Measurements from ENCODE around the gene PSD. TPM values are rescaled to one million over a fixed set of nuclear protein-coding genes. Genes with fewer than 3 reads are reported as not detected.

PSD gene
- total and polyA plus RNA-seq, 2 donors (not counting 3 experiments of a cell fraction or from before 2014, with no cell fraction given), result 0.10 to 0.40 TPM

GRCh38 chr10:102422545-102423129 is 4.1 kb upstream of the PSD start:
- ChIA-PET POLR2A (interaction anchor here (0.6 to 0.9 kb wide), 3 partner anchors 80 to 253 kb away, joined by 3 to 4 read pairs (median 3); partner anchors contain the start of gene ACTR1A), CTCF (interaction anchor here (0.6 to 6.5 kb wide), 19 partner anchors 8 to 253 kb away, joined by 3 to 74 read pairs (median 7); partner anchors contain the start of genes C10orf95, CUEDC2, ELOVL3 and NFKB2)
- H3K79me2 ChIP-seq (ENCODE audit: control insufficient read depth, insufficient read depth, low read length), result no peaks in the 10 kb centered on the region
- intact Hi-C loops (cut with micrococcal nuclease) (loop anchor here (1.0 to 5.0 kb wide), 8 partner anchors 10 to 253 kb away; partner anchors contain the start of genes ACTR1A, CUEDC2 and SUFU), dilution Hi-C loops (cut with MboI; ENCODE audit: extremely low pct_ligation_motif_present, low sequenced_read_pairs) (no loop called here)
- peak overlapping the region; percentile 67 for H3K4me2 ChIP-seq (ENCODE audit: insufficient read depth, low read length)
- H3K27ac ChIP-seq (ENCODE audit: insufficient read depth, low read depth, low read length), result no peak overlapping the region
- peak overlapping the region in 2 of 3 experiments; percentile 70 to 73 for H3K4me3 ChIP-seq (replicated peaks in 1 of 3; ENCODE audit: insufficient read depth in 1 of 3, low read depth in 1 of 3, low read length in 3 of 3)
- peaks cover 20% of the 10 kb centered on the region for H3K4me1 ChIP-seq (ENCODE audit: control insufficient read depth, extremely low read depth, insufficient read depth, low read length)
- H3K27me3 ChIP-seq (ENCODE audit: control insufficient read depth in 2 of 2, insufficient read depth in 2 of 2, low read length in 2 of 2), result peaks cover 3 to 7% of the 10 kb centered on the region in 2 experiments
- H2AFZ ChIP-seq (ENCODE audit: low read depth, low read length), result no peak overlapping the region
- FAIRE-seq (peak; percentile 89), DNase-seq (ENCODE audit: low read depth, low spot score) (peak; percentile 73)
- no peaks in the 10 kb centered on the region for H4K20me1 ChIP-seq (replicated peaks; ENCODE audit: control insufficient read depth, extremely low read depth, insufficient read depth, low read length)
- H3K36me3 ChIP-seq (ENCODE audit: control insufficient read depth in 2 of 2, extremely low read depth in 1 of 2, insufficient read depth in 2 of 2, low read length in 2 of 2), result peaks cover 0 to 9% of the 10 kb centered on the region in 2 experiments
- BruUV-seq (replicated peaks), result no TSS peak
- H3K9ac ChIP-seq (replicated peaks; ENCODE audit: extremely low read depth, insufficient read depth, low read length), result no peak overlapping the region
- no peaks in the 10 kb centered on the region for H3K9me3 ChIP-seq (replicated peaks; ENCODE audit: control insufficient read depth, insufficient read depth, low read length)
- H3K9me1 ChIP-seq (replicated peaks; ENCODE audit: control insufficient read depth, extremely low read depth, insufficient read depth, low read length), result no peaks in the 10 kb centered on the region
- TF ChIP-seq MAX (IDR thresholded peaks at IDR 0.05; ENCODE audit: insufficient read depth, insufficient read length), result no peak
- no peak for TF ChIP-seq JUN (IDR thresholded peaks at IDR 0.05; ENCODE audit: borderline replicate concordance, insufficient read depth, insufficient read length, low read depth)
- TF ChIP-seq POLR2A (IDR thresholded peaks at IDR 0.05; ENCODE audit: low read depth, low read length), result peak; percentile 47
- TF ChIP-seq MYC (IDR thresholded peaks at IDR 0.05; ENCODE audit: low read depth, low read length), result peak; percentile 69
- no peak for TF ChIP-seq FOS (IDR thresholded peaks at IDR 0.05; ENCODE audit: borderline replicate concordance, insufficient read depth, low read length)
- no peak for TF ChIP-seq GATA2 (IDR thresholded peaks at IDR 0.05; ENCODE audit: insufficient read depth, insufficient read length, low read depth, low read length)
- TF ChIP-seq EZH2 (IDR thresholded peaks at IDR 0.05; ENCODE audit: borderline replicate concordance, low read depth, low read length, severe bottlenecking), result no peak
- TF ChIP-seq CTCF (IDR thresholded peaks at IDR 0.05; ENCODE audit: extremely low read depth in 1 of 2, insufficient read depth in 1 of 2, low read depth in 1 of 2, low read length in 2 of 2), result peak; percentile 88 to 92
- TF ChIP-seq POLR2AphosphoS5 (IDR thresholded peaks at IDR 0.05; ENCODE audit: insufficient read depth, low read depth, low read length), result peak; percentile 55
